Kidney (tissue), 14 donors: Measurements from ENCODE around the gene LMBRD2. TPM values are rescaled to one million over a fixed set of nuclear protein-coding genes. Genes with fewer than 3 reads are reported as not detected.
A peak's percentile ranks its signal among the peaks of the same experiment; 100 is the strongest.

Experiments
- DNase-seq, 5 donors: peaks; one replicate each; pipeline ENCODE4 v3.0.0-alpha.2; 2013 to 2020
- FAIRE-seq: peaks from 2 replicates; lab custom pipeline; 2012; peaks lifted over from hg19 to GRCh38; lab: Jason Lieb, UNC
- H3K27ac ChIP-seq, 2 donors: one replicate each; pipeline ENCODE4 v1.7.0; 2013; ENCODE audit warnings: low read depth in 2 of 2, low read length in 2 of 2, inconsistent platforms in 1 of 2
- H3K27me3 ChIP-seq: one replicate; pipeline ENCODE4 v1.7.1; 2013; ENCODE audit warnings: low read length, inconsistent platforms; ENCODE audit not compliant: control insufficient read depth, insufficient read depth
- H3K36me3 ChIP-seq, 3 donors: one replicate each; pipeline versions ENCODE4 v1.7.0 to v1.7.1; 2013; ENCODE audit warnings: low read length in 3 of 3, control low read depth in 1 of 3, inconsistent platforms in 1 of 3; ENCODE audit not compliant: insufficient read depth in 3 of 3, control insufficient read depth in 2 of 3
- H3K4me1 ChIP-seq, 3 donors: one replicate each; pipeline versions ENCODE4 v1.7.0 to v1.7.1; 2013; ENCODE audit warnings: low read length in 3 of 3, inconsistent platforms in 1 of 3, low read depth in 1 of 3; ENCODE audit not compliant: control insufficient read depth in 2 of 3, insufficient read depth in 2 of 3
- H3K4me3 ChIP-seq, 3 donors: one replicate each; pipeline versions ENCODE4 v1.7.0 to v1.8.1; 2013; ENCODE audit warnings: low read length in 3 of 3, control low read depth in 1 of 3, inconsistent platforms in 1 of 3
- H3K9ac ChIP-seq, 3 donors: one replicate each; pipeline versions ENCODE4 v1.7.0 to v1.7.1; 2013; ENCODE audit warnings: low read length in 3 of 3, control low read depth in 1 of 3, inconsistent platforms in 1 of 3
- H3K9me3 ChIP-seq, 3 donors: one replicate each; pipeline versions ENCODE4 v1.7.0 to v1.7.1; 2013; ENCODE audit warnings: low read length in 3 of 3, control low read depth in 1 of 3, inconsistent platforms in 1 of 3; ENCODE audit not compliant: control insufficient read depth in 2 of 3, insufficient read depth in 1 of 3
- CTCF ChIP-seq: IDR thresholded peaks from 3 replicates; pipeline ENCODE4 v1.5.1; 2012; ENCODE audit warnings: mild to moderate bottlenecking, moderate library complexity, borderline replicate concordance; ENCODE audit not compliant: insufficient read depth; ENCODE audit errors: extremely low read depth
- intact Hi-C: fragments of 100-400 bp; cut with DNase I; formaldehyde crosslinking; loops from one replicate; pipeline ENCODE4 v1.11.1; 2022
- polyA plus RNA-seq: library from polyadenylated mRNA; stranded (reverse); fragments of 350-450 nt; fragmentation: Illumina TruSeq; extraction: RNeasy Lipid Tissue Mini Kit (QIAGEN cat#74804); gene quantifications from one replicate; pipeline ENCODE4 v1.2.3, GENCODE V29; 2014; ENCODE audit warnings: low read depth, low replicate concordance; ENCODE audit not compliant: insufficient read depth
- total RNA-seq: library from RNA; stranded (reverse); fragmentation: NEBNext Ultra II Directional; extraction: Animal tissue kit (Norgen Biotek cat#: 25700); gene quantifications from one replicate; pipeline ENCODE4 v1.2.1, GENCODE V29; 2021
- donor health status: control.
- donor health status: control.
- donor health status: control.
- donor health status: control.
- donor health status: control.
- donor health status: DM: yes; HTN: yes; CAD: no.
- donor health status: Normal renal cell carcinoma (clear cell type).

LMBRD2 gene
- total and polyA plus RNA-seq, 2 donors from 2014 or later: 4.0 to 13.6 TPM

- Histone ChIP-seq H3K27ac (no peak overlapping the region), H3K9ac (peak overlapping the region in 1 of 3 donors; percentile 20), H3K9me3 (no peaks in the 10 kb centered on the region), H3K4me3 (no peak overlapping the region), H3K4me1 (peaks cover 2 to 10% (median 7%) of the 10 kb centered on the region in 3 donors), H3K36me3 (peaks cover 0 to 2% (median 0%) of the 10 kb centered on the region in 3 donors), H3K27me3 (no peaks in the 10 kb centered on the region)
- FAIRE-seq: no peak
- intact Hi-C loops: no loop called here
- no peak for DNase-seq
- TF ChIP-seq CTCF: no peak
These were observed 2.0 kb upstream of the LMBRD2 start for GRCh38 chr5:36153726-36154125.

GRCh38 chr5:36153298-36153677, 1.6 kb upstream of the LMBRD2 start:
- TF ChIP-seq CTCF: no peak
- no peak for FAIRE-seq

GRCh38 chr5:36152324-36153297, 924 bp upstream of the LMBRD2 start:
- intact Hi-C loops: no loop called here
- Histone ChIP-seq H3K27ac (no peak overlapping the region), H3K9ac (peak overlapping the region; percentile 83 to 97 (median 93)), H3K27me3 (no peaks in the 10 kb centered on the region), H3K9me3 (no peaks in the 10 kb centered on the region), H3K4me3 (peak overlapping the region; percentile 98 to 99 (median 98)), H3K36me3 (peaks cover 0 to 2% (median 0%) of the 10 kb centered on the region in 3 donors), H3K4me1 (peaks cover 2 to 10% (median 7%) of the 10 kb centered on the region in 3 donors)
- FAIRE-seq (no peak), DNase-seq (peak; percentile 20 to 70 (median 51))
- TF ChIP-seq CTCF: no peak

More at GRCh38 chr5:36153298-36153677, 1.6 kb upstream of the LMBRD2 start:
- intact Hi-C loops: no loop called here
- DNase-seq: no peak
- peak overlapping the region in 1 of 3 donors; percentile 17 for H3K9ac ChIP-seq
- peaks cover 0 to 2% (median 0%) of the 10 kb centered on the region in 3 donors for H3K36me3 ChIP-seq
- no peaks in the 10 kb centered on the region for H3K9me3 ChIP-seq
- no peaks in the 10 kb centered on the region for H3K27me3 ChIP-seq
- no peak overlapping the region for H3K27ac ChIP-seq
- peaks cover 2 to 10% (median 7%) of the 10 kb centered on the region in 3 donors for H3K4me1 ChIP-seq
- H3K4me3 ChIP-seq: no peak overlapping the region
